Measurements from ENCODE around the gene TTC9B.

The TTC9B gene

GRCh38 chr19:40264314-40265054 is 46.3 kb upstream of the TTC9B start:
- H3K4me3 ChIP-seq (replicated peaks in 1 of 2; ENCODE audit: low read depth in 2 of 2, low read length in 2 of 2): no peak overlapping the region
- DNase-seq (ENCODE audit: low read depth in 2 of 2): no peak
- no peak for TF ChIP-seq CTCF (IDR thresholded peaks at IDR 0.05; ENCODE audit: low read depth, low read length)

- no peak for TF ChIP-seq CTCF (IDR thresholded peaks at IDR 0.05; ENCODE audit: low read depth, low read length)
Observed at GRCh38 chr19:40263440-40264313, 45.5 kb upstream of the TTC9B start.

GRCh38 chr19:40262422-40262821 is 44.2 kb upstream of the TTC9B start:
- H3K4me3 ChIP-seq (replicated peaks in 1 of 2; ENCODE audit: low read depth in 2 of 2, low read length in 2 of 2): no peak overlapping the region
- no peak for DNase-seq (ENCODE audit: low read depth in 2 of 2)
- TF ChIP-seq CTCF (IDR thresholded peaks at IDR 0.05; ENCODE audit: low read depth, low read length): no peak

More at GRCh38 chr19:40263440-40264313, 45.5 kb upstream of the TTC9B start:
- H3K4me3 ChIP-seq (replicated peaks in 1 of 2; ENCODE audit: low read depth in 2 of 2, low read length in 2 of 2): no peak overlapping the region
- no peak for DNase-seq (ENCODE audit: low read depth in 2 of 2)

- TF ChIP-seq CTCF (IDR thresholded peaks at IDR 0.05; ENCODE audit: low read depth, low read length): no peak
- no peak overlapping the region for H3K4me3 ChIP-seq (replicated peaks in 1 of 2; ENCODE audit: low read depth in 2 of 2, low read length in 2 of 2)
- no peak for DNase-seq (ENCODE audit: low read depth in 2 of 2)
Observed at GRCh38 chr19:40261631-40262030, 43.4 kb upstream of the TTC9B start.

- TF ChIP-seq CTCF (IDR thresholded peaks at IDR 0.05; ENCODE audit: low read depth, low read length): no peak
- DNase-seq (ENCODE audit: low read depth in 2 of 2): no peak
- H3K4me3 ChIP-seq (replicated peaks in 1 of 2; ENCODE audit: low read depth in 2 of 2, low read length in 2 of 2): no peak overlapping the region
Observed at GRCh38 chr19:40257096-40257517, 38.9 kb upstream of the TTC9B start.

GRCh38 chr19:40256512-40256911 is 38.3 kb upstream of the TTC9B start:
- no peak for DNase-seq (ENCODE audit: low read depth in 2 of 2)
- TF ChIP-seq CTCF (IDR thresholded peaks at IDR 0.05; ENCODE audit: low read depth, low read length): no peak
- H3K4me3 ChIP-seq (replicated peaks in 1 of 2; ENCODE audit: low read depth in 2 of 2, low read length in 2 of 2): no peak overlapping the region

All from cardiac fibroblast (primary cell).